Inferior parietal cortex (tissue), 1 donor: ENCODE measurements around the gene BIN1.

Experiments
- DNase-seq: peaks from one replicate; pipeline ENCODE4 v3.0.0-alpha.2; 2016; ENCODE audit errors: extremely low spot score

The BIN1 gene

DNA sequence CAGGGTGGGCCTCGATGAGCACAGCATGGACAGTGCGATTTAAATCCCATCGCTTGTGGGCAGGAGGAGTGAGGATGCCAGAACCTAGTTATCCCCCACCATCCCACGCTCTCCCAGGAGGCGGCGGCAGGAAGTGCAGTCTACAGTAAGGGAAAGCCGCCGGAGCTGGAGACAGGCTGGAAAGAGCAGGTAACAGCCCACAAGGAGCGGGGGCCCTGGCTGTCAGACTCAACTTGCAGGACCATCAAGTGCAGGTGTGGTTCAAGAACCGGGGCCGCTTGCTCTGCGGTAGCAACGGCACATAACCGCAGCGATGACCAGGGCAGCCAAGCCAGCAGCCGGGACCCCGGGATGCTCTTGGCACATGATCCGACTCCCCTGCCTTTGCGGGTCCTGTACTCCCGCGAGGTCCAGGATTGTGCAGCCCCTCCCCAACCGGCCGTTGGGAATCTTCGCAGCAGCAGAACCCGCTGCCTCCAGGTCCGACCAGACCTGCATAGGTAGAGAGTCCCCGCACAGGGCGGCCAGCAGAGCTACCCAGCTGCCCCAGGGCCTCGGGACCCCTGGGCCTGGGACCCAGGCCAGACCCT lies 82.1 kb downstream of the BIN1 start:
- peak; percentile 40 for DNase-seq

DNA sequence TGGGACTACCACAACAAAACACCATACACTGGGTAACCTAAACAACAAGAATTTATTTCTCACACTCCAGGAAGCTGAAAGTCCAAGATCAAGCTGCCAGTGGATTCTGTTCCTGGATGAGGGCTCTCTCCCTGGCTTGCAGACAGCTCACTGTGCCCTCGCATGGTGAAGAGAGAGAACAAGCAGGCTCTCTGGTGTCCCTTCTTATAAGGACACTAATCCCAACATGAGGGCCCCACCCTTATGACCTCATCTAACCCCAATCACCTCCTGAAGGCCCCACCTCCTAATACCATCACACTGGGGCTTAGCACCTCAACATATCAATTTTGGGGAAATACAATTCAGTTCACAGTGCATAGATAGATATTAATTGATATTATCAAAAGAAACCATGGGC lies 83.5 kb downstream of the BIN1 start:
- no peak for DNase-seq

DNA sequence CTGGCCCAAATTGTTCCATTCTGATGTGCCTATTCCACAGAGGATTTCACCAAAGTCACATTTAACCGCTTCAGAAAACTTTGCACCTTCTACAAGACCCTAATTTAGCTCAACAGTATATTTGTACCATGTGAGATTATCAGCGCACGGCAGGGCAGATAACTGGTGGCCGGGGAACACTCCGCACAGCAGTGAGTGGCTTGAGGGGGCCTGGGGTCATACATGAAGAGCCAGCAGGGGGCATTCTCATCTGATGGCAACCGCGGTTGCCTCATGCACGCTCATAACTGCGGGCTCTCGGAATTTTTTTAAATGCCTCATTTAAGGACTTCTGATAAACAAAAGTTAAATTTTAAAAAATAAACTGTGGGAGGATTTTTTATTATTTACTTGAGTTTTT lies 84.1 kb downstream of the BIN1 start:
- DNase-seq: no peak

DNA sequence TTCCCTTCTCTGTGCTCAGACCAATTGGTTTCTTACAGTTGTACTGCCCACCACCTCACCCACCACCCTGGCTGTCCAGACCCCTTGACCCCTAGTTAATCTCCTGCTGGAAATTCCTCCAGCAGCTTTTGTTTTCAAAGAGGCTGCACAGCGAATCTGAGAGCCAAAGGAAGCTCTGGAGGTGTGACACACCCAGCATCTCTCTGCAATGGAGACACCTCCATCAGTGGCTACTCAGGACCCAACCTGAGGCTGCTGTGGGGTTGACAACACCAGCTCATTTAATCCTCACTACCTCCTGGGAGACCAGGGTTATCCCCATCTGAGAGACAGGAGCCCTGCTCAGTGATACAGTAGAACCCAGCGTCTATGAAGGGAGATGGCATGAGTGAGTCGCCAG lies 86.4 kb downstream of the BIN1 start:
- no peak for DNase-seq

DNA sequence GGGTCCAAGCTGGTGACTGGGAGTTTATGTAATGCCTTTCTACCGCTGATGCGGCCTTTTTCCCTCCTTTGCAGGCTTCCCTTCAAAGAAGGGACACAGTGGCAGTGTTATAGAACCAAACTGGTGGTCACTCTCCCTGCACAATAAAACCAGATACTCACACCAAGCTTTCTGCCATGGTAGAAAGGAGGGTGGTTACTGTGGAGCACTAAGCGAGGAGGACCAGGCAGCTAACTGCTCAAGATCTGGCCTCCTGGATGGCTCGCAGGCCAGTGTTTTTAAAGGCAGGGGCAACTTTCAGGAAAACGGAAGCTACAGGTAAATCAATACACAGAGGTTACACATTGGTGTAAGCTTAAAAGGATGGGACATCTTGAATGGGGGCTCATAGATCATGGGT lies 89.4 kb downstream of the BIN1 start:
- DNase-seq: no peak

DNA sequence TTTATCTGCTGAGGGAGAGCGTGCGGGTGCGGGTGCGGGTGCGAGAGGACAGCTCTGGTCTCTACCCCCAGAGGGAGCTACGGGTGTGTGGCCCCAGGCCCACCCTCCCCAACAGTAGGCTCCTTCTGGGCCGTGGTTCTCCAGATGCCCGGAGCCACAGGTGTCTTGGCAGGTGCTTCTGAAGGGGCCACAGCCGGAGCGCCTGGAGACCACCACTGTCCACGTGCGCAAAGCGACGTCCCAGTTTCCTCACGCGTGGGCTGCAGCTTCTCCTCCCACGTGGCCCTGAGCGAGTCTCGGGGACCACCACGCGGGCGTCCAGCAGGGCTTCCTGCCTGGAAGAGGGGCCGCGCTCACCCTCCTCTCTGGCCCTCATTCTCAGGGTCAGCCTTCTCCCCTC lies 90.6 kb downstream of the BIN1 start:
- DNase-seq: no peak

DNA sequence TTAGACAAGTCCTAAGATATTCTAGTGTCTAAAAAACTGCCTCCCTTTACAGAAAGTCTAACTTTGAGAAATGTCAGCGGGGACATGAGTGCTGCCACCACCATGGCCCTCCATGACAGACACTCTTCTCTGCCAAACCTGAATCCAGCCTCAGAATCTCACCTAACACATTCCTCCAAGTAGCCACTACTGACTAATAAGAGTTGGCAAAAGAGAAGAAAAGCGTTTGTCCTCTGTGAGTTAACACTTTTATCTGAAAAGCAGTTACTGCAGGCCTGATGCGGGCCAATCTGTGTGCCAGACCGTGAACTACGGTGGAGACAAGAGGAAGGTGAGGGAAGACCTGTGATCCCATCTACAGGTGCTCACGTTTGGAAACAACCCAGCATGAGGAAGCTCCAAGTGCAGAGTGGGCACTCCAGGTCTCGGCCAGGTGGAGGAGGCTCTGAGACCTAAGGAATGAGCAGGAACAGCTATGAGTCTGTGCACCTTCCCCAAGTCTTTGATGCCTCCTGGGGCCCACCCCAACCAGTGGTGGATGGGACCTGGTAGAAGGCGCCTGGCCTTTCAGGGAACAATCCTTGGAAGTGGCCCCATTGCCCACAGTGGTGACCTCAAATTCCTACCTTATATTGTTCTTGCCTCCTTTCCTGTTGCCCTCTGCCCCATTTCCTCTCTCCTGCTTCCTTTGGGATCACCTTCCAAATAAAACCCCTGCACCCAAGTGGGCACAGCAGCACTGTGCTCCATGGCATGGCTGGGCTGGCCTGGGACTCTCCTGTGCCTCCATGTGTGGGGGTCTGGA lies 91.6 kb downstream of the BIN1 start:
- DNase-seq: no peak

DNA sequence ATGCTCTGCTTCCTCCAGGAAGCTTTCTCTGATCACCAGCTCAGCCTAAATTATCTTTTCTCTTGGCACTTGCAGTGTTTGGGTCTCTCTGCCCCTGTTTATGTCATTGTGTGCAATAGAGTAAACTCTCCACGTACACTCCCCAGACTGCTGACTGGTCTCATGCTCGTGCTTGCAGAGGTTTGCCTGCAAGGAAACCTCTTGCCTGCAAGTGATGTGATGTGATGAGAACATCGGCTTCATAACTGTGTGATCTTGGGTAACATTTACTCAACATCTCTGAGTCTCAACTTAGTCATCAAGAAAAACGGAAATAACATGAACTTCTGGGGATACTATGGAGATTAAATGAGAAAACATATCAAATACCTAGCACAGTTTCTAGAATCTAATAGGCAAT lies 92.3 kb downstream of the BIN1 start:
- no peak for DNase-seq

DNA sequence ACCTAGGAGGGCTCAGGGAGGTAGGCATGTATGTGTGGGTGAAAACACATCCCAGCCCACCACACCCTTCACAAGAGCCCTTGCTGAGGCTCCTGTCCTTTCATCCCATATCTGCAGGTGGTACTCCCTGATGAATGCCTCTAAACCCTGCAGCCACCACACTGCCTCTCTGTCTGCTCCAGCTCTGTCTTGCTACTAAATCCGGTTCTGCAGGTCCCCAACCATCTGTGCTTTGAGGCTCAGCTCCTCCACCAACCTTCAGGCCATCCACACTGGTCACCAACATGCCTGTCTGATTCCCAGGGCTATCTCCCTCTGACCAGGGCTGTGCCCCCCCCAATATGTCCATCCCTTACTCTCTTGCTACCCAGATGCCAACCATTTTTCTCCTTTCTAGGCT lies 92.7 kb downstream of the BIN1 start:
- no peak for DNase-seq

DNA sequence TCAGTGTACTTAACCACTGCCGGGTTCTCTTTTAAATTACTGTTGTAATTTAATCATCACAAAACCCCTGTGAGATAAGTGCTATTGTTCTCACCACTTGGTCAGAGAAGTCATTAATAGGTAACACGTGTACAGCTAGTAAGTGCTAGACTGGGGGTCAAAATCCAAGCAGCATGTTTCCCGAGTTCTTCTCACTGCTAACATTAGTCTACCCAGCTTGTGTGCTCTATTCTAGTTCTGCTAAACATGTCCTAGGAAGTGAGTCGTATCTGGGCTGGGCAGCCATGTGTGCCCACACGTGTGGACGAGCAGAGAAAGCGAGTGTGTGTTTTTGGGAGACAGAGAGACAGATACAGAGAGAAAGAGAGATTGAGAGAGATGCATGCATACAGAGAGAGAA lies 94.1 kb downstream of the BIN1 start:
- DNase-seq: no peak

DNA sequence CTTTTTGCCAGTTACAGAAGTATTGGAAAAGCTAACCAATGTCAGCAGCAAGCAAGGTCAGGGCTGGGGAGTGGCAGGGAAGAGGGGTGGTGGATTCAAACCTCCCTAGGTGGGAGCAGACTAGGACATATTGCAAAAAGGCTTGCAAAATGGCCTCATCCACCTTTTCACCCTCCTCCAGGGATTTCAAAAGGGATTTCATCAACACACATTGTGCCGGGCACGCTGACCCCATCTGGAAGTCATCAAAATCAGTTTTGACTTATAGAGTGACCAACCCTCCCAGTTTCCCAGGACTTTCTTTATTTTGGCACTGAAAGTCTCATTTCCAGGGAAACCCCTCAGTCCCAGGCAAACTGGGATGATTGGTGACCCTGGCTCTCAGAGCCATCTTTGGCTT lies 94.7 kb downstream of the BIN1 start:
- no peak for DNase-seq

DNA sequence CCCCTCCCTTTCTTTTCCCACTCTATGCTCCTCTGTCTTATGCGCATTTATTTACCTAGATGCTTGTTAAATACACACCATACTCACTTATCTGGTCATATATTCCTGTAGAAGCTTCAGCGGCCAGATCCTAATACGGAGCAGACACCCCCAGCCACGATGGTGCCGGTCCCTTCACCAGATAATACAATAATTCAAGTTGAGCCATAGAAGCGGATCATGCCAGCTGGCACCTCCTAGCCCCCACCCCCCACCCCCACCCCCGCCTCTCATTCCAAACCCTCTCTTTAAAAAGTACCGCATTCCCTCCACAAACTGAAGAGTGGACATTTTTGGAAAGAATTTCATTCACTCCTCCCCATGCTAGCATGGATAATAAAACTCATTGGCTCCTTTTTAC lies 95.2 kb downstream of the BIN1 start:
- DNase-seq: no peak

DNA sequence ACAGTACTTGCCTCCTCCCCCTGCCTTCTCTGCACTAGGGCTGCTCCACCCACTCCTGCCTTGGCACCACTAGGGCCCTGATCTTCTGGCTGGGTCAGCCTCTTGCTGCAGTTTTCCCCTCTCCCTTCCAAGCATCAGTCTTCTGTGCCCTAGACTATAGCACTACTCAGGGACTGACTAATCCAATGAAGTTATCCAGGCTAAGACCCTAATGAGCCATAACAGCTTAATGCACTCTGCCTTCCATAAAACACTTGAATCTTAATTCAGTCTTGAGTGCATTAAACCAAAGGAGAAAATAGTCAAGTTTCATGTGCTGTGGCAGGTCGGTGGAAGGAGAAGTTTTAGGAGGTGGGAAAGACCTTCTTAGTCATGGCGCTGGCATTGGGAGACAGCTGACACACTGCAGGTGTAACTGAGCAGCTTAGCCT lies 95.7 kb downstream of the BIN1 start:
- DNase-seq: no peak

DNA sequence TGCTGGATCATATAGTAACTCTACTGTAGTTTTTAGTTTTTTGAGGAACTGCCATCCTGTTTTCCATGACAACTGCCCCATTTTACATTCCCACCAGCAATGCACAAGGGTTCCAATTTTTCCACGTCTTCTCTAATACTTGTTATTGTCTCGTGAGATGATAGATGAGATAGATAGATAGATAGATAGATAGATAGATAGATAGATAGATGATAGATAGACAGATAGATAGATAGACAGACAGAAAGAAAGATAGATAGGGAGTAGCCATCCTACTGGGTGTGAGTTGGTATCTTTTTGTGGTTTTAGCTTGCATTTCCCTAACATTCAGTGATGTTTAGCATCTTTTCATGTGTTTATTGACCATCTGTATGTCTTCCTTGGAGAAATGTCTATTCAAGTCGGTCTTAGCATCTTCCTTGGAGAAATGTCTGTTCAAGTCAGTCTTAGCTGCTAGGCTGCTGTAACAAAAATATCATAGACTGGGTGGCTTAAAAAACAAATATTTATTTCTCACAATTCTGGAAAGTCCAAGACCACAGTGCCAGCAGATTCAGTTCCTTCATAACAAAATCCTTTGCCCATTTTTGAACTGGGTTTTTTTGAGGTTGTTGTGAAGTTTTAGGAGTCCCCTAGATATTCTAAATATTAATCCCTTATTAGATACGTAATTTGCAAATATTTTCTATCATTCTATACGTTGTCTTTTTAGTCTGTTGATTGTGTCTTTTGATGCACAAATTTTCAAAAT lies 98.5 kb downstream of the BIN1 start:
- DNase-seq: no peak

DNA sequence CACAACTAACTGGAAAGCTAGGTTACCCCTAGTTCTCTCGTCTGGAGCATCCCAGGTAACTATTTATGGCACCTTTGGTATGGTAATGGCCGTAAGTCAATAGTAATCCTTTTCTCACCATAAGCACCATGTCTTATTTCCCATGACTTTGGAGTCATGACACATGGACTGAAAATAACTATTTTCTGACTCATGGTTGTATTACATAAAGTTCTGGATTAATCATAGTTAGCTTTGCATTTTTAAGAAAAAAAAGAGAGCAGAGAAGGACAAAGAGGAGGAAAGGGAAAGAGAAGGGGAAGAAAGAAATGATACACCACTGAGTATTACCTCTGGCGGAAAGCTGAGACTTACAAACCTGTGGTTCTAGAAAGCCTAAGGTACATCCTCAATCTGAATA lies 99.3 kb downstream of the BIN1 start:
- DNase-seq: peak; percentile 17

DNA sequence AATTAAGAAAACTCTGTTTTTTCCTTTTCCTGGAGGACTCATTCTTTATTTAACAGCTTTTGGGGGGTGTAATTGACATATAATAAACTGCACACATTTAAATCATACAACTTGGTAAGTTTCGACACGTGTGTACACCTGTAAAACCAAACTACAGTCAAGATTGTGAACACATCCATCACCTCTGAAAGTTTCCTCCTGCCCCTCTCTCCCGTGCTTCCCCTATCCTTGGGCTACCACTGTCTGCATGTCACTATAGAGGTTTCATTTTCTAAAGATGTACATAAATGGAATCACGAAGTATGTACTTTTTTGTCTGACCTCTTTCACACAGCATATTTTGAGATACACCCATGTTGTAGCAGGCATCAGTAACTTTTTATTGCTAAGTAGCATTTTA lies 100.0 kb downstream of the BIN1 start:
- no peak for DNase-seq

DNA sequence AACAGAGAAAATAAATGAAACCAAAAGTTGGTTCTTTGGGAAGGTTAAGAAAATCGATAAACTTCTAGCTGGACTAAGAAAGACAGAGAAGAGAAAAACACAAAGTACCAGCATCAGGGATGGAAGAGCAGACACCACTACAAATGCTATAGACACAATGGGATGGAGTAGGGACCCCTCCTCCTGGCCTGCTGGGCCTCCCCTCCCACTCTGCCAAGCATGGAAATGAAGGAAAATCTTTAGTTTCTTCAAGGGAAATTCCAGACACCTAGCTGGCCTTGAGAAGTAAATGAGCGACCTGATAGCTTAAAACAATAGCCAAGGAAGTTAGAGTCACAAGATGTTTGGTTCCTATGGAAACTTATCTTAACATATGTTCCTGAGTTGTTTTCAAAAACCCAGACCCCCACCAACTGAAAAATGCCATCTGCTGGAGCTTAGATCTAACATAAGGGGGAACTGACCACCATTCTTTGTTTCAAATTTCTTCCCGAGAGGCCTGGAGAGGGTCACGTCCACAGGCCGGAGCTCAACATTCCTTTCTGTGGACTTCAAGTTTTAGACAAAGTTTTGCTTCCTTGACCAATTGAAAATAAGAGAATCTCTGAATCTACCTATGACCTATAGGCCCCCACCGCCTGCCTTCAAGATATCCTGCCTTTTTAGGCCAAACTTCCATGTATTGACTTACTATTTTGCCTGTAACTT lies 101.9 kb downstream of the BIN1 start:
- DNase-seq: no peak

DNA sequence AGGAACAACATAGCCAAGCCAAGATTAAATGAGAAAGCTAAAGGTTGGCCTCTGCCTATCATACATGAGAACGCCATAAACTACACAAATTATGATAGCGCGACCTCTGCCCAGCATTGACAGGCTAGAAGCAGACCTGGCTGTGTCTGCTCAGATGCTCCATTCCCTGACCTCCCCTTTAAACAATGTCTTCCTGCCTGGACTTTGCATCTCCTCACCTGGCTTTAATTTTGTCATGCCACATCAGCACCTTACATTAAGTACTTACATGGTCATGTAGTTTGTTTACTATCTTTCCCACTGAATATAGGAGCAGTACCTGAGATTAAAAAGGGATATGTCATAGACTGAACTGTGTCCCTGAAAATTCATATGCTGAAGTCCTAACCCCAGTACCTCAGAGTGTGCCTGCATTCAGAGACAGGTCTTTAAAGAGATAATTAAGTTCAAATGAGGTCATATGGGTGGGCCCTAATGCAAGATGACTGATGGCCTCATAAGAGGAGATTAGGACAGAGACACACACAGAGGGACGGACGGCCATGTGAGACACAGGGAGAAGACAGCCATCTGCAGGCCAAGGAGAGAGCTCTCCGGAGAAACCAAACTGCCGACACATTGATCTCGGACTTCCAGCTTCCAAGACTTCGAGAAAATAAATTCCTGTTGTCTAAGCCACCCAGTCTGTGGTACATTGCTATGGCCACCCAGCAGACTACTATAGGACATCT lies 103.7 kb downstream of the BIN1 start:
- DNase-seq: peak; percentile 42

DNA sequence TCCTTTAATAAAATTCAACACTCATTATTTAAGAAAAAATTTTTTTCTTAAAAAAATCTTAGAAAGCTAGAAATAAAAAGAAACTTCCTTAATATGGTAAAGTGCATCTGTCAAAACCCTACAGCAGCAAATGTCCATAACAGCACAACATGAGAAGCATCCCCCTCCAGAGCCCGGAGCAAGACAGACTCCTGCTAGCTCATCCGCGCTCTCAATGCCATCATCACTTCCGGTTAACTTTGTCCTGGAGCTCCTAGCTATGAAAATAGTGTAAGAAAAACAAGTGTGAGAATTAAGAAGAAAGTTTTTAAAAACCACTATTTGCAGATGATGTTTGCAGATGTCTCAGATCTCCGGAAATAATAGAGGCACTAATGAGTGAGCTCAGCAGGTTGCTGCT lies 105.2 kb downstream of the BIN1 start:
- no peak for DNase-seq

DNA sequence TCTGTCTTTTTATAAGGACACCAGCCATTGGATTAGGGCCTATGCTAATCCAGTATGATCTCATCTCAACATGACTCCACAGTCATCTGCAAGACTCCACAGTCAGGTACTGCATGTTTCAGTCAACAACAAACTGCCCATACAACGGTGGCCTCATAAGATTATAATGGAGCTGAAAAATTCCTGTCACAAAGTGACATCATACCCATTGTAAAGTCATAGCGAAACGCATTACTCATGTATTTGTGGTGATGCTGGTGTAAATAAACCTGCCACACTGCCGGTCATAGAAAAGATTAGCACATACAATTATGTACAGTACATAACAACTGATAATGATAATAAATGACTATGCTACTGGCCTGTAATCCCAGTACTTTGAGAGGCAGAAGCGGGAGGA lies 106.0 kb downstream of the BIN1 start:
- no peak for DNase-seq

DNA sequence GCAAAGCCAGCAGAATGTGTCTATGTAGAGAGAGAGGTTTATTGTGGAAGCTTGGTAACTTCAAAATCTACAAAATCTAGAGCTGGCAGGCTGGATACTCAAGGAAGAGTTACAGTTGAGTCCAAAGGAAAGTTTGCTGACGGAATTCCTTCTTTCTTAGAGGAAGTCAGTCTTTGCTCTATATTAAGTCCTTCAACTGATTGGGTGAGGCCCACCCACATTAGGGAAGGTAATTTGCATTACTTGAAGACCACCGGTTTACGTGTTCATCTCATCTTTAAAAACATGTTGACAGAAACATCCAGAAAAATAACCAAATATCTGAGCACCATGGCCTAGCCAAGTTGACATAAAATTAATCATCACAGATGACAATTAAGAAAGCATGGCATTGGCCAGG lies 106.8 kb downstream of the BIN1 start:
- DNase-seq: no peak
